ENCODE data around the gene USP6.

DNA sequence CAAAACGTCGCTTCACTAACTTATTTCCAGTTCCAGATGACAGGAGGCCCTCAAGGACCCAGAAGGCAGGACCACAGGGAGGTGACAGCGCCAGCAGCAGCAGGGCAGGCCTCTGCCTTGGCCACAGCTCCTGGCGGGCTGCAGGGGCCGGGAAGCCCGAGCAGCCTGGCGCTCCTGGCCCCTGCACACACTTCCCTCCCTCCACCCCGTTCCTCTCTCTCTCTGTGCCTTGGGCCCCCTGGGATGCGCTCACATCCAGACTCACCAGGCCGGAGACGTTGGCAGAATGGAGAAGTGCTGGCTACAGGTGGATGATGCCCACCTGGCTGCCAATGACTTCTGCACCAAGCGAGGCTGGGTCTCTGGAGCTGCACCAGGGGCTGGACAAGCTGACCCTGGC lies 63.2 kb downstream of the USP6 start:
- TF ChIP-seq, protein P1, sequence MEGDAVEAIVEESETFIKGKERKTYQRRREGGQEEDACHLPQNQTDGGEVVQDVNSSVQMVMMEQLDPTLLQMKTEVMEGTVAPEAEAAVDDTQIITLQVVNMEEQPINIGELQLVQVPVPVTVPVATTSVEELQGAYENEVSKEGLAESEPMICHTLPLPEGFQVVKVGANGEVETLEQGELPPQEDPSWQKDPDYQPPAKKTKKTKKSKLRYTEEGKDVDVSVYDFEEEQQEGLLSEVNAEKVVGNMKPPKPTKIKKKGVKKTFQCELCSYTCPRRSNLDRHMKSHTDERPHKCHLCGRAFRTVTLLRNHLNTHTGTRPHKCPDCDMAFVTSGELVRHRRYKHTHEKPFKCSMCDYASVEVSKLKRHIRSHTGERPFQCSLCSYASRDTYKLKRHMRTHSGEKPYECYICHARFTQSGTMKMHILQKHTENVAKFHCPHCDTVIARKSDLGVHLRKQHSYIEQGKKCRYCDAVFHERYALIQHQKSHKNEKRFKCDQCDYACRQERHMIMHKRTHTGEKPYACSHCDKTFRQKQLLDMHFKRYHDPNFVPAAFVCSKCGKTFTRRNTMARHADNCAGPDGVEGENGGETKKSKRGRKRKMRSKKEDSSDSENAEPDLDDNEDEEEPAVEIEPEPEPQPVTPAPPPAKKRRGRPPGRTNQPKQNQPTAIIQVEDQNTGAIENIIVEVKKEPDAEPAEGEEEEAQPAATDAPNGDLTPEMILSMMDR (conservative IDR thresholded peaks at IDR 0.05; ENCODE audit: low read depth, low read length) = no peak
- TF ChIP-seq EZH2 (IDR thresholded peaks at IDR 0.05; ENCODE audit: borderline replicate concordance, low read depth, low read length, poor library complexity, severe bottlenecking) = no peak

All from A673 (cell line).